GM19397 (cell line): ENCODE measurements around the gene SUGCT.

Experiments
- ATAC-seq: cut with Tn5 transposase; IDR thresholded peaks from one replicate; pipeline ENCODE4 v1.9.1; 2021; ENCODE audit warnings: mild to moderate bottlenecking, moderate library complexity; ENCODE audit not compliant: unreplicated experiment

Gene SUGCT

DNA sequence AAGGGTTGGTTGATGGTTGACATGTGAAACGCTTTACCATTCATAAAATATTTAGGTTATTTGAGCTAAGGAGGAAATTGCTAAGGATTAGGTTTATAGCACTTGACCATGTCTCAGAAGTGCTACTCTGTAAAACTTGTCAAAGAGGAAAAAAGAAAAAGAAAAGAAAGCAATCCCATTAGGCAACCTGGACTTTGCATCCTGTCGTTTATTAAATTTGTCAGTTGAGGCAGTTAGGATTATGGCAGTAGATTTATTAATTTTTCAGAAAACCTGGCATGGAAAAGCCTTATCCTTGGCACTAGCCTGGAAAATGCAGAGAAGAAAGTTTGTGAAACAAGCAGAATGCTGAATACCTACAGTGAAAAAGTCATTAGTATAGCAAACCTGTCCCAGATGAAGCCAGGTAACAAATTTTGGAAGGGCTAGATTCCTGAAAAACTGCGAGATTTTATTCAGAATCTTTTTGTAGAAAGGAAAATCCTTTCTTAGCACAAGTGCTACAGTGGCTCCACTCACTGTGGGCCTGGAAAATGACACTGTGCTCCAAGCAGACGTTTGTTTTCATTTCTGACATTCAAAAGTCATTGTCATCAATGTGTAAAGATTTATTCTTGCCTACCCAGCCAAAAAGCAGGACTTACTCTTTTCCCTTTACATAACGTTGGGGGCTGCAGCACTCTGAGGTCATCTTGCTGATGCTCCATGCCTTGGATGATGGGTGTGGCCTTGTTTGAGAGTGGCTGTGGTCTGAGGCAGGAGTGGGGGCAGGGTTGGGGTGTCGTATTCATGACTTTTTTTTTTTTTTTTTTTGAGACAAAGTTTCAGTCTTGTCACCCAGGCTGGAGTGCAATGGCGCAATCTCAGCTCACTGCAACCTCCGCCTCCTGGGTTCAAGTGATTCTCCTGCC lies 664.9 kb downstream of the SUGCT start:
- no peak for ATAC-seq

DNA sequence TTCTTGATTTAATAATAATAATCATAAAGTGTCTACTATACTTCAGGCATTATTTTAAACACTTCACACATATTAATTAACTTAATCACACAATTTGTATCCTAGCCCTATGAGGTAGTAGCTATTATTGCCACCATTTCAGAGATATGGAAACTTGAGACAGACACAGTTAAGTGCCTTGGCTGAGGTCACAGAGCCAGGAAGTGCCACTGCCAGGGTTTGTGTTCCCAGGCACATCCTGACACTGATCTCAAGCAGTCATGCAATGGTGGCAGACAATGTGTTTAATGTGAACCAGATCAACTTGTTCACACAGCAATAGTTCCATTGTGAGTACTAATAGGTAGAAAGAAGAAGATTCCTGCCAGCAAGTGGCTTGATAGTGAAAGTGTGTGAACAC lies 666.0 kb downstream of the SUGCT start:
- ATAC-seq, result no peak

GRCh38 chr7:40802497-40802896 lies 667.7 kb downstream of the SUGCT start:
- ATAC-seq, result no peak

DNA sequence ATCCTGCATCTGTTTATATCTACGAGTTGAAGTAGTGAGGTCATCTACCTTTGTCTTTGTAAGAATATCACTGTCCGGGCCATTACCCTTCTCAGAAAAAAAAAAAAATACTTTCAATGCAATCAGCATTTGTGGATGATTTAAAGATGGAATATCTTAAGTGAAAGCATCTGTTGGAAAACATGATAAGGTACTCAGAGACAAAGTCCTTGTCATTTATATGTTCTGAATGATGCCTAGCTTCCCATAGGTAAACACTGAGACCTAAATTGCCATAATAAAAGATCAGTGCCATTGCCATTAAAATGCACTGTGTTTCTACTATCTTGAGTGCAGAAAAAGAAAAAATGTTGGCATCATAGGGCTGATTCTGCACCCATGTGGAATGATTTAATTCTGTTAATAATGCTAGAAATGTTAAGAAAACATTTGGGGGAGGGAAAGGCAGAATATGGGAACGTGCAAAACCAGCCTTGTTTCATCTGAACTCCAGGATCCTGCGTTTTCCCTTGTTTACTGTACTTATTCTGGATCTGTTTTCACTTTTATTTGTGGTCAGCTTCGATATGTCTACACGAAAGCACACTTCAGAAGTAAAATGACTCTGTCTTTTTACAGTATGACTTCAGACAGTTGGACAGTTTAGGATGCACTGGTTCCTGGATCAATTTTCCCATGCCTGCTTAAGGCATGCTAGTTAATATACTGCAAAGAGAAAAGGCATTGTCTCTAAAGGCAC lies 669.8 kb downstream of the SUGCT start:
- ATAC-seq, result no peak

GRCh38 chr7:40805361-40805760 lies 670.6 kb downstream of the SUGCT start:
- no peak for ATAC-seq

GRCh38 chr7:40808378-40808942 lies 673.7 kb downstream of the SUGCT start:
- no peak for ATAC-seq

GRCh38 chr7:40810274-40810673 lies 675.5 kb downstream of the SUGCT start:
- ATAC-seq, result no peak

DNA sequence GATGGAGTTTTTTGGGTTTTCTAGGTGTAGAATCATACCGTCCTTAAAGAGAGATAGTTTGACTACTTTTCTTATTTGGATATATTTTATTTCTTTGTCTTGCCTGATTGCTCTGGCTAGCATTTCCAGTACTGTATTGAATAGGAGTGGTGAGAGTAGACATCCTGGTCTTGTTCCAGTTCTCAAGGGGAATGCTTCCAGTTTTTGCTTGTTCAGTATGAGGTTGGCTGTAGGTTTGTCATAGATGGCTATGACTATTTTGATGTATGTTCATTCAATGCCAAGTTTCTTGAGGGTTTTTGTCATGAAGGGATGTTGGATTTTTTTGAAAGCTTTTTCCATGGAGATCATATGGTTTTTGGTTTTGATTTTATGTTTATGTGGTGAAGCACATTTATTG lies 676.9 kb downstream of the SUGCT start:
- ATAC-seq, result no peak

DNA sequence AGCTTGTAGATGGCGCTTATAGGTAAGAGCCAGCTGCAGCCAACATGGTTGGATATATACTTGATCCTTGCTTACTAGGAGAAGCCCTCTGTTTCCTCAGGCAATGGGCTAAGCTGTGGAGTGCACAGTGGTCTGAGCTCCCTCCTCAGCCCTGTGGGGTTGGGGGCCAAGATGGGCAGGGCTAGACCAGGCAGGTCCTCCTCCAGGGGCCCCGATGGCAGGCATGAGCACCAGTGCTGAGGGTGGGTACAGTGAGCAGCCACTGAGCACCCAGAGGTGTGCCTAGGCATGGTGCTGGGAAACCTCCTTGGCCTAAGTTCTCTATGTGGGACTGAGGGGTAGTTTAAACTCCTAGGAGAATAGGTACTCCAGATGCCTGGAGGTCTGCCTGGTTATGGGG lies 680.2 kb downstream of the SUGCT start:
- no peak for ATAC-seq

DNA sequence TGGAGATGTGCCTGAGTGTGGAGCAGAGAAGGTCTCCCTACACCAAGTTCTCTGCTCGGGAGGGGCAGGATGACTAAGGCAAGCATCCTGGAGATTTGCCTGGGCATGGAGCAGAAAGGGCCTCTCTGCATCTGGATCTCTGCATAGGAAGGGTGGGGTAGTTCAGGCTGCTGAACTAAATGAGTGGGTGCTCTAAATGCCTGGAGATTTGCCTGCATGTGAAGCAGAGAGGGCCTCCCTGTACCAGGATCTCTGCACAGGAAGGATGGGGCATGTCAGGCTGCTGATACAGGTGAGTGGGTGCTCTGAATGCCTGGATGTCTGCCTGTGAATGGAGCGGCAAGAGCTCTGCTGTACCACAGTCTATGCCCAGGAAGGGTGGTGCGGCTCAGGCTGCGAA lies 680.7 kb downstream of the SUGCT start:
- no peak for ATAC-seq

GRCh38 chr7:40822861-40823260 lies 688.1 kb downstream of the SUGCT start:
- no peak for ATAC-seq

DNA sequence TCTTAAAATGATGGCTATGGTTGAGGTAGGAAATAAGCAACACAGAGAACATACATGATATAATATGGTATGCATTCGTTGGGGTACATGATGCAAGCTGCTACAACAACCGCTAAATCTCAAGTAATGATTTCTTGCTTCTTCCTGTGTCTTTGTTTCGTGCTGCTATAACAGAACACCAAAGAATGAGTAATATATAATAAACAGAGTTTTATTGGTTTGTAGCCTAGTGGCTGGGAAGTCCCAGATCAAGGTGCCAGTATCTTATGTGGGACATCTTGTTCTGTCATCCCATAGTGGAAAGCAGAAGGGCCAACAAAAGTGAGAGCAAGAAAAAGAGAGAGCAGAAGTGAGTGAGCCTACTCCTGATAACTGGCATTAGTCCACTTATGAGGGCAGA lies 689.7 kb downstream of the SUGCT start:
- ATAC-seq, result no peak

DNA sequence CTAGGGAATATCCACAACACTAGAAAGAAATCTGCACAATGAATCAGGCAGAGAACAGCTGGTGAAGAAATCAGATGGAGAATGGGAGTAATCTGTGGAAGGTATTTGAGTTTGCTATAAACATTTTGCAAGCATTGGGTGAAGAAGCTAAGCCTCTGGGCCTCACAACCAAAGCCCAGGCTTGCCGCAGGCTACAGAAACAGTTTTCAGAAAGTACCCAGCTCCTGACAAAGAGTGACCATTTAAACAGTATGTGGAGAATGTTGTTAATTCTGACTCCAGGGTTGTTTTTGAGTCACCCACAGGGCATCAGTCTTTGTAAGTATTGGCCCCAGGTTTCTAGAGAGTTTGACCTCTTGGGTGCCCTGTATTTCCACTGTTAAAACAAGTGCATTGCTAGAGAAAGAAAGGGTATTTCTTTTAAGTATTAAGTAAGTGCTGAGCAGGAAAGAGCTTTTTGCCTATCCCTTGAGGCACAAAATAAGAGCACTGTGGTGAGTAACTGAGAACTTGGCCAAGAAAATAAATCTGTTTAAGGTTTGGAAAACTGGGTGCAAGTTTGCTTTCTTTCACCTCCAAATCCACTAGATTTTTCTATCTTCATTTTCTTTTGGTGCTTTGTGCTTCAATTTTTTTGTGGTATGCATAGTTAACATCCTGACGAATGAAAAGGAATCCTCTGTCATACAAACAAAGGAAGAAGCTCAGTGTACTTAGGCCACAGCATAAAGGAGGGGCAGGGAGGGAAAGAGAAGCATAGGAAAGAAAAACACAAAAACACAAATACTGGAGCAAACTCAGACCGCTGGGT lies 691.8 kb downstream of the SUGCT start:
- ATAC-seq, result no peak

DNA sequence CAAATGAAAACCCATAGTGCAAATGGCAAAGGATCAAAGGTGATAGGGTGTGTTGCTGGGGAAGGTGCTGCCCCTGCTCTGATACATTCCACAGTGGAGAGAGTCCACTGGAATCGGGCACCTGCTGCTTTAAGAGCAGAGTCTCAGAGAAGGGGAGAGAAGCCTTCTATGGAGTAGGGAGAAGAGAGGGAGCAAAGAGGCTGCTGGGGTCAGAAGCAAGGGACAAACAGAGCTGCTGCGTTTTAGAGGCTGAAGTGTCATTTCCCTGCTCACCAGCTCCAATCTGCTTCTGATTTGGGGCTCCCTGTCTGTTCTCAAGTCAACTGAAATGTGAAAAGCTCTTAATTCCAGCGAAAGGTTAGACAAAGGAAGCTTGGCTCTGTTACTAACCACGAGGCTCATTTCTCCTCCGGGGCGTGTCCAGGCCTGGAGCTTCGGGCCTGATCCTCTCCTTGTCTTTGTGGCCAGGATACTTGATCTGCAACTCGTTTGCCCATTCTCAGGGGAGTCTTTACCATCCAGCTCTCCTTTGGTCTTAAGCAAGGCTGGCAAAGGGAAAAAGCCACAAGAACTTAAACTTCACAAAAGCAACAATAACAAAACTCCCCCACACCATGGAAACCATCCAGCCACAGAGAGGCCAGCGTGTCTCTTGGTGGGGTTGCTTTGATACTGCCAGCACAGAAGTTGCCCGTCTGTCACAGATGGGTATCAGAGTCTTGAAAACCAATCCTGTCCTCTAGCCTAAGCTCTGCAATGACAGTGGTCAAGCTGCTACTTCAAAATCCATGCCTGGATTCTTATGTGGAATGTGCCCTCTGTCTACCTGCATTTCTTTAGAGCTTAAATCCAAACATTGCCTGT lies 692.6 kb downstream of the SUGCT start:
- ATAC-seq, result no peak

- ATAC-seq, result no peak
These were observed 694.1 kb downstream of the SUGCT start for GRCh38 chr7:40828686-40829600.

- ATAC-seq, result no peak
These were observed 698.5 kb downstream of the SUGCT start for GRCh38 chr7:40833191-40833887.

GRCh38 chr7:40833888-40834234 lies 699.1 kb downstream of the SUGCT start:
- ATAC-seq, result no peak

GRCh38 chr7:40836218-40836617 lies 701.4 kb downstream of the SUGCT start:
- no peak for ATAC-seq

GRCh38 chr7:40839881-40840280 lies 705.1 kb downstream of the SUGCT start:
- ATAC-seq, result no peak
